ENCODE measurements around the gene DOCK2. TPM values are rescaled to one million over a fixed set of nuclear protein-coding genes. Genes with fewer than 3 reads are reported as not detected.

Gene DOCK2
- total RNA-seq, 1 experiment from 2014 or later: 0.26 TPM

GRCh38 chr5:170006021-170006420 lies 368.9 kb downstream of the DOCK2 start:
- Histone ChIP-seq H3K79me2 (ENCODE audit: low read length) (no peaks in the 10 kb centered on the region), H3K9me2 (replicated peaks; ENCODE audit: low read length) (no peaks in the 10 kb centered on the region), H3K9me3 (ENCODE audit: low read length) (no peaks in the 10 kb centered on the region), H4K20me1 (ENCODE audit: low read length) (no peaks in the 10 kb centered on the region), H3K4me3 (ENCODE audit: low read length) (no peak overlapping the region), H3K4me2 (ENCODE audit: low read length) (no peak overlapping the region), H3K27me3 (ENCODE audit: low read length) (no peaks in the 10 kb centered on the region), H2AFZ (ENCODE audit: low read length) (no peak overlapping the region), H3K36me3 (ENCODE audit: low read depth, low read length) (no peaks in the 10 kb centered on the region), H3K9ac (ENCODE audit: low read length) (no peak overlapping the region), H3K27ac (ENCODE audit: low read length) (no peak overlapping the region), H3K4me1 (ENCODE audit: insufficient read depth, low read length) (no peaks in the 10 kb centered on the region), H3F3A (ENCODE audit: low read length, unreplicated experiment) (no peaks in the 10 kb centered on the region)
- no peak for TF ChIP-seq EZH2 (IDR thresholded peaks at IDR 0.05; ENCODE audit: low read length, unreplicated experiment)
- TF ChIP-seq, protein P1, sequence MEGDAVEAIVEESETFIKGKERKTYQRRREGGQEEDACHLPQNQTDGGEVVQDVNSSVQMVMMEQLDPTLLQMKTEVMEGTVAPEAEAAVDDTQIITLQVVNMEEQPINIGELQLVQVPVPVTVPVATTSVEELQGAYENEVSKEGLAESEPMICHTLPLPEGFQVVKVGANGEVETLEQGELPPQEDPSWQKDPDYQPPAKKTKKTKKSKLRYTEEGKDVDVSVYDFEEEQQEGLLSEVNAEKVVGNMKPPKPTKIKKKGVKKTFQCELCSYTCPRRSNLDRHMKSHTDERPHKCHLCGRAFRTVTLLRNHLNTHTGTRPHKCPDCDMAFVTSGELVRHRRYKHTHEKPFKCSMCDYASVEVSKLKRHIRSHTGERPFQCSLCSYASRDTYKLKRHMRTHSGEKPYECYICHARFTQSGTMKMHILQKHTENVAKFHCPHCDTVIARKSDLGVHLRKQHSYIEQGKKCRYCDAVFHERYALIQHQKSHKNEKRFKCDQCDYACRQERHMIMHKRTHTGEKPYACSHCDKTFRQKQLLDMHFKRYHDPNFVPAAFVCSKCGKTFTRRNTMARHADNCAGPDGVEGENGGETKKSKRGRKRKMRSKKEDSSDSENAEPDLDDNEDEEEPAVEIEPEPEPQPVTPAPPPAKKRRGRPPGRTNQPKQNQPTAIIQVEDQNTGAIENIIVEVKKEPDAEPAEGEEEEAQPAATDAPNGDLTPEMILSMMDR (conservative IDR thresholded peaks at IDR 0.05; ENCODE audit: low read depth, low read length): no peak
- TF ChIP-seq EZH2phosphoT487 (IDR thresholded peaks at IDR 0.05; ENCODE audit: borderline replicate concordance, low read length): no peak
- intact Hi-C loops (cut with micrococcal nuclease): no loop called here
- no peak for DNase-seq
- no peak for ATAC-seq
- no TSS peak for BruUV-seq (replicated peaks)
- ChIA-PET CTCF (no interaction called here), POLR2A (ENCODE audit: unreplicated experiment) (no interaction called here)

GRCh38 chr5:170008376-170008775 lies 371.3 kb downstream of the DOCK2 start:
- no peaks in the 10 kb centered on the region for H3K27me3 ChIP-seq (ENCODE audit: low read length)
- H3K27ac ChIP-seq (ENCODE audit: low read length): no peak overlapping the region
- H3K36me3 ChIP-seq (ENCODE audit: low read depth, low read length): no peaks in the 10 kb centered on the region
- H3K9me3 ChIP-seq (ENCODE audit: low read length): no peaks in the 10 kb centered on the region
- no peaks in the 10 kb centered on the region for H3F3A ChIP-seq (ENCODE audit: low read length, unreplicated experiment)
- intact Hi-C loops (cut with micrococcal nuclease): no loop called here
- no peaks in the 10 kb centered on the region for H4K20me1 ChIP-seq (ENCODE audit: low read length)
- H3K4me3 ChIP-seq (ENCODE audit: low read length): no peak overlapping the region
- ChIA-PET CTCF (no interaction called here), POLR2A (ENCODE audit: unreplicated experiment) (no interaction called here)
- no peaks in the 10 kb centered on the region for H3K4me1 ChIP-seq (ENCODE audit: insufficient read depth, low read length)
- no peak for ATAC-seq
- no peaks in the 10 kb centered on the region for H3K9me2 ChIP-seq (replicated peaks; ENCODE audit: low read length)
- TF ChIP-seq, protein P1 (conservative IDR thresholded peaks at IDR 0.05; ENCODE audit: low read depth, low read length): no peak
- TF ChIP-seq EZH2 (IDR thresholded peaks at IDR 0.05; ENCODE audit: low read length, unreplicated experiment): no peak
- no peak for TF ChIP-seq EZH2phosphoT487 (IDR thresholded peaks at IDR 0.05; ENCODE audit: borderline replicate concordance, low read length)
- no peak overlapping the region for H3K4me2 ChIP-seq (ENCODE audit: low read length)
- DNase-seq: no peak
- H3K9ac ChIP-seq (ENCODE audit: low read length): no peak overlapping the region
- H3K79me2 ChIP-seq (ENCODE audit: low read length): no peaks in the 10 kb centered on the region
- BruUV-seq (replicated peaks): no TSS peak
- H2AFZ ChIP-seq (ENCODE audit: low read length): no peak overlapping the region

DNA sequence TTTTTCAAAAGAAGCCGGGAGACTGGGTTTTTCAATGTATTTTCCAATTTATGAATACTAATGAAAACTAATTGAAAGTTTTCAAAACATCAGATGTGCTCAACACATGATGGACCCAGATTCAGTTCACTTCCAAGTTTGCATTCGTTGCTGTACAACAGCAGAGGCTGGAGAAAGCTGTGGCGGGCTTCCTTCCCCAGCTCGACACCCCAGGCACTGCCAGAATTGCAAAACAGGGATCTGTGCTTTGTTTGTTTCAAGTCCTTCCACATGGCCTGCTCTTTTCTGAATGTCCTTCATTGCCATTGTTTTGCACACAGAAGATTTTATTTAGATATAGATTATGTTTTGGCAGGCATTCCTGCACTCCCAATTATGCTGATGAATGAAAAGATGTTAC lies 373.5 kb downstream of the DOCK2 start:
- CTCF ChIA-PET: no interaction called here
- Histone ChIP-seq H3K9ac (ENCODE audit: low read length) (no peak overlapping the region), H3K4me3 (ENCODE audit: low read length) (no peak overlapping the region), H4K20me1 (ENCODE audit: low read length) (no peaks in the 10 kb centered on the region), H3K79me2 (ENCODE audit: low read length) (no peaks in the 10 kb centered on the region), H3K4me2 (ENCODE audit: low read length) (no peak overlapping the region), H3K36me3 (ENCODE audit: low read depth, low read length) (no peaks in the 10 kb centered on the region), H3K27me3 (ENCODE audit: low read length) (no peaks in the 10 kb centered on the region), H3K27ac (ENCODE audit: low read length) (no peak overlapping the region), H3F3A (ENCODE audit: low read length, unreplicated experiment) (no peaks in the 10 kb centered on the region), H3K9me2 (replicated peaks; ENCODE audit: low read length) (no peaks in the 10 kb centered on the region), H3K9me3 (ENCODE audit: low read length) (no peaks in the 10 kb centered on the region), H2AFZ (ENCODE audit: low read length) (no peak overlapping the region), H3K4me1 (ENCODE audit: insufficient read depth, low read length) (no peaks in the 10 kb centered on the region)
- no peak for ATAC-seq
- DNase-seq: no peak
- POLR2A ChIA-PET (ENCODE audit: unreplicated experiment): no interaction called here
- TF ChIP-seq EZH2 (IDR thresholded peaks at IDR 0.05; ENCODE audit: low read length, unreplicated experiment) (no peak), EZH2phosphoT487 (IDR thresholded peaks at IDR 0.05; ENCODE audit: borderline replicate concordance, low read length) (no peak)
- TF ChIP-seq, protein P1 (conservative IDR thresholded peaks at IDR 0.05; ENCODE audit: low read depth, low read length): no peak
- BruUV-seq (replicated peaks): no TSS peak
- intact Hi-C loops (cut with micrococcal nuclease): no loop called here

Measured in PC-3 (cell line).